GM12878 (cell line): ENCODE measurements around the gene SCNN1A. TPM values are rescaled to one million over a fixed set of nuclear protein-coding genes. Genes with fewer than 3 reads are reported as not detected.

ENCODE experiments used
- ATAC-seq: fragments of 200-7000 bp; cut with Tn5 transposase; 3 replicates; pipeline ENCODE4 v1.9.1; 2020; ENCODE audit warnings: mild to moderate bottlenecking, moderate library complexity
- BruUV-seq: library from RNA; stranded (reverse); fragments of 400-500 nt; replicated peaks from 2 replicates; lab custom pipeline; 2021; lab: Mats Ljungman, UMichigan
- CTCF ChIA-PET: fragments of 300-600 bp; sonication (Branson Sonifier 250); formaldehyde crosslinking; extraction: SDS; loops from one replicate; lab custom pipeline; 2021; ENCODE audit warnings: inconsistent platforms; lab: Yijun Ruan, JAX
- POLR2A ChIA-PET: fragments of 350-600 bp; formaldehyde crosslinking; extraction: SDS; loops from one replicate; lab custom pipeline; 2021; ENCODE audit warnings: inconsistent platforms; lab: Charles Lee
- RAD21 ChIA-PET: fragments of 300-600 bp; sonication (Branson Sonifier 250); formaldehyde crosslinking; loops from one replicate; lab custom pipeline; 2023; ENCODE audit warnings: antibody characterized with exemption; ENCODE audit not compliant: unreplicated experiment; lab: Charles Lee
- SMC1A ChIA-PET: fragments of 300-600 bp; sonication (Branson Sonifier 250); formaldehyde crosslinking; loops from one replicate; lab custom pipeline; 2023; ENCODE audit not compliant: unreplicated experiment, uncharacterized antibody; lab: Charles Lee
- DNase-seq: peaks from one replicate; pipeline ENCODE4 v3.0.0-alpha.2; 2011; ENCODE audit warnings: low read depth, low spot score
- FAIRE-seq: peaks from 3 replicates; lab custom pipeline; 2011; peaks lifted over from hg19 to GRCh38; lab: Jason Lieb, UNC
- H2AFZ ChIP-seq: 2 replicates; pipeline ENCODE4 v1.6.0; 2011; ENCODE audit warnings: low read depth, low read length, control low read depth; ENCODE audit not compliant: control insufficient read depth
- H3K27ac ChIP-seq: 2 replicates; pipeline ENCODE4 v1.5.1; 2011; ENCODE audit warnings: control low read depth; ENCODE audit not compliant: control insufficient read depth, insufficient read depth
- H3K27me3 ChIP-seq, 2 experiments: replicated peaks in 1 of 2; 2 replicates each; pipeline versions ENCODE4 v1.6.0 to v1.6.1; 2011; ENCODE audit warnings: low read length in 1 of 2; ENCODE audit not compliant: control insufficient read depth in 2 of 2, insufficient read depth in 2 of 2
- H3K36me3 ChIP-seq, 2 experiments: 2 replicates each; pipeline ENCODE4 v1.5.1; 2011; ENCODE audit warnings: low read length in 1 of 2; ENCODE audit not compliant: control insufficient read depth in 2 of 2, insufficient read depth in 2 of 2
- H3K4me1 ChIP-seq: 2 replicates; pipeline ENCODE4 v1.6.1; 2011; ENCODE audit warnings: mild to moderate bottlenecking, low read length, moderate library complexity, mixed read lengths; ENCODE audit not compliant: control insufficient read depth, insufficient read depth
- H3K4me2 ChIP-seq: 2 replicates; pipeline ENCODE4 v1.6.0; 2011; ENCODE audit warnings: control low read depth; ENCODE audit not compliant: control insufficient read depth, insufficient read depth
- H3K4me3 ChIP-seq: fragments of 200-600 bp; sonication (generic); 2 replicates; pipeline ENCODE4 v1.5.1; 2016
- H3K79me2 ChIP-seq: 2 replicates; pipeline ENCODE4 v1.6.0; 2011; ENCODE audit warnings: low read length; ENCODE audit not compliant: control insufficient read depth, insufficient read depth
- H3K9ac ChIP-seq: 2 replicates; pipeline ENCODE4 v1.8.0; 2011; ENCODE audit warnings: low read length, control low read depth, mixed read lengths; ENCODE audit not compliant: control insufficient read depth, insufficient read depth
- H3K9me3 ChIP-seq: replicated peaks from 3 replicates; pipeline ENCODE4 v1.5.1; 2011; ENCODE audit warnings: mild to moderate bottlenecking, low read length; ENCODE audit not compliant: control insufficient read depth, insufficient read depth
- H4K20me1 ChIP-seq: 2 replicates; pipeline ENCODE4 v1.6.0; 2011; ENCODE audit not compliant: control insufficient read depth, insufficient read depth
- HDGF ChIP-seq: fragments of 450-650 bp; IDR thresholded peaks from 2 replicates; pipeline ENCODE4 v1.6.1; 2016; ENCODE audit warnings: antibody characterized with exemption
- IKZF2 ChIP-seq, 2 experiments: fragments of 450-650 bp; IDR thresholded peaks; 2 replicates each; pipeline ENCODE4 v1.6.1; 2017; ENCODE audit warnings: mild to moderate bottlenecking in 2 of 2, moderate library complexity in 2 of 2
- NBN ChIP-seq: fragments of 450-650 bp; IDR thresholded peaks from 2 replicates; pipeline ENCODE4 v1.6.1; 2016
- RCOR1 ChIP-seq: conservative IDR thresholded peaks from 2 replicates; pipeline ENCODE4 v1.6.1; 2012; ENCODE audit warnings: low read depth, low read length, improper control_type of control experiment
- SRF ChIP-seq, 2 experiments: IDR thresholded peaks; 2 replicates each; pipeline ENCODE4 v1.6.1; 2011; ENCODE audit warnings: low read depth in 2 of 2, low read length in 2 of 2, mild to moderate bottlenecking in 1 of 2, moderate library complexity in 1 of 2
- TCF12 ChIP-seq: IDR thresholded peaks from 2 replicates; pipeline ENCODE4 v1.6.1; 2011; ENCODE audit warnings: low read depth, mild to moderate bottlenecking, low read length
- ZNF217 ChIP-seq: fragments of 450-650 bp; IDR thresholded peaks from 2 replicates; pipeline ENCODE4 v1.6.1; 2017; ENCODE audit warnings: antibody characterized with exemption, mild to moderate bottlenecking
- ZSCAN29 ChIP-seq: fragments of 450-650 bp; IDR thresholded peaks from 2 replicates; pipeline ENCODE4 v1.6.1; 2017; ENCODE audit warnings: mild to moderate bottlenecking, moderate library complexity
- WGBS: methylation state at CpG from one replicate; pipeline ENCODE4 v1.1.6; 2016; ENCODE audit warnings: low lambda C conversion rate; ENCODE audit not compliant: insufficient replicate concordance, insufficient coverage; ENCODE audit errors: missing lambda C conversion rate; 5-methylcytosine and 5-hydroxymethylcytosine counted together
- in situ Hi-C: fragments of 300-500 bp; cut with MboI; formaldehyde crosslinking; loops from 9 replicates; pipeline ENCODE4 v1.14.3; 2018; ENCODE audit warnings: mixed read lengths
- intact Hi-C: fragments of 100-400 bp; cut with micrococcal nuclease; formaldehyde crosslinking; loops from one replicate; pipeline ENCODE4 v1.14.2; 2022; ENCODE audit not compliant: unreplicated experiment
- polyA plus RNA-seq, 11 experiments: library from polyadenylated mRNA; depleted of rRNA in 4 of 11; unstranded in 6 of 11; stranded (reverse) in 5 of 11; fragments of >200 nt; fragmentation: Nextera tagmentation in 4 of 11; fragmentation: Illumina TruSeq in 1 of 11; extraction: Ambion mirVana in 4 of 11; extraction: Trizol in 1 of 11; gene quantifications; 1 replicate in 1 of 11; 2 replicates in 10 of 11; pipeline versions ENCODE4 v1.2.1 to v1.2.3, GENCODE V29; 2011 to 2016; ENCODE audit warnings: inconsistent platforms in 2 of 11, missing spikeins in 2 of 11, low read depth in 1 of 11
- total RNA-seq, 4 experiments: library from RNA; depleted of rRNA in 3 of 4; stranded (reverse); fragments of >200 nt in 3 of 4; fragmentation: Illumina TruSeq in 1 of 4; extraction: Trizol in 1 of 4; gene quantifications; 2 replicates each; pipeline versions ENCODE4 v1.2.1 to v1.2.3, GENCODE V29; 2013 to 2021
- TF ChIP-seq, protein P1 (sequence below): fragments of 450-650 bp; IDR thresholded peaks from 2 replicates; pipeline ENCODE4 v1.6.1; 2016; ENCODE audit warnings: mild to moderate bottlenecking, moderate library complexity, borderline replicate concordance
- TF ChIP-seq, protein P2 (sequence below): fragments of 150-350 bp; IDR thresholded peaks from 2 replicates; pipeline ENCODE4 v1.6.1; 2016; ENCODE audit warnings: low read depth, low read length
- TF ChIP-seq, protein P3 (sequence below): fragments of 450-650 bp; IDR thresholded peaks from 2 replicates; pipeline ENCODE4 v1.6.1; 2016; ENCODE audit warnings: mild to moderate bottlenecking
- TF ChIP-seq, protein P4 (sequence below): fragments of 450-650 bp; IDR thresholded peaks from 2 replicates; pipeline ENCODE4 v1.6.1; 2017; ENCODE audit warnings: low read depth, mild to moderate bottlenecking, moderate library complexity

SCNN1A gene
- total and polyA plus RNA-seq, 10 of the 15 experiments (the other 5 are each of a cell fraction or from before 2014, with no cell fraction given), result 0.14 to 0.69 TPM; not detected in 8

DNA sequence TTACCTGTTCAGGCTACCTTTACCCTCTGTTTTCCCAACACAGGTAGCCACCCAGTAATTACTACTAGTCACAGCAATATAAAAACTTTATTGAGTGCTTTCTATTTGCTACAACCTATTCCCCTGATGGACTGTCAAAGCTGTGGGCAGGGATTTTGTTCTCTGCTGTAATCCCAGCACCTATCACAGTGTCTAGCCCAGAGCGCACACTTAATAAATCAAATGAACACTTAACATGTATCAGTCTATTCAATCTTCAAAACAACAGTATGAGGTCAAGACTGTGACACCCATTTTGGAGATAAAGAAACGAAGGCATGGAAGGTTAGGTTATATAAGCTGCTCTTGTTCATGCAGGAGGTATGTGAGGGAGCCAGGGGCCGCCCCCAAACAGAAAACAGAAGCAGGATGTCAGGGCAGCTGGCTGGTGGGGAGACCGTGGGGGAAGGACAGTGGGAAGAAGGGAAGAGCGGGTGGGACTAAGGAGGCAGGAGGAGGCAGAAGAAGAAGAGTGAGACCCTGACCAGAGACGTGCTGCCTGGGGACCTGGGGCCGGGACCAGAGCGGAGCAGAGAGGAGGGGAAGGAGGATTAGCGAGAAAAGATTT, 35.2 kb downstream of the SCNN1A start:
- Histone ChIP-seq H3K27ac (peak overlapping the region; percentile 88), H2AFZ (no peak overlapping the region), H3K4me3 (peak overlapping the region; percentile 97), H3K4me2 (peak overlapping the region; percentile 79), H3K36me3 (no peaks in the 10 kb centered on the region), H3K27me3 (no peaks in the 10 kb centered on the region), H4K20me1 (no peaks in the 10 kb centered on the region), H3K9me3 (no peaks in the 10 kb centered on the region), H3K9ac (peak overlapping the region; percentile 90), H3K79me2 (peaks cover 58% of the 10 kb centered on the region), H3K4me1 (peaks cover 44% of the 10 kb centered on the region)
- ATAC-seq (0 out of 3 replicates have a peak, but pooled peaks have one; percentile 3), FAIRE-seq (no peak), DNase-seq (no peak)
- no TSS peak for BruUV-seq
- RAD21 ChIA-PET, result interaction anchor here (1.4 to 3.7 kb wide), 10 partner anchors 10 to 125 kb away, joined by 3 to 21 read pairs (median 10); no protein-coding TSS in a partner anchor
- POLR2A ChIA-PET, result interaction anchor here (0.8 to 2.6 kb wide), 8 partner anchors 10 to 197 kb away, joined by 3 to 14 read pairs (median 6); partner anchors contain the start of genes CD27 and VAMP1
- SMC1A ChIA-PET, result interaction anchor here (0.6 to 4.2 kb wide), 9 partner anchors 10 to 125 kb away, joined by 3 to 19 read pairs (median 4); no protein-coding TSS in a partner anchor
- CTCF ChIA-PET, result interaction anchor here (0.9 to 7.9 kb wide), 11 partner anchors 13 to 196 kb away, joined by 3 to 53 read pairs (median 8); no protein-coding TSS in a partner anchor
- intact Hi-C loops, result no loop called here
- 16% methylated on average over 9 of the region's 9 CpGs for WGBS
- peak; percentile 22; the same call in 1 of the 2 replicates for TF ChIP-seq NBN
- TF ChIP-seq RCOR1, result no peak
- TF ChIP-seq HDGF, result peak; percentile 83
- TF ChIP-seq, protein P1, sequence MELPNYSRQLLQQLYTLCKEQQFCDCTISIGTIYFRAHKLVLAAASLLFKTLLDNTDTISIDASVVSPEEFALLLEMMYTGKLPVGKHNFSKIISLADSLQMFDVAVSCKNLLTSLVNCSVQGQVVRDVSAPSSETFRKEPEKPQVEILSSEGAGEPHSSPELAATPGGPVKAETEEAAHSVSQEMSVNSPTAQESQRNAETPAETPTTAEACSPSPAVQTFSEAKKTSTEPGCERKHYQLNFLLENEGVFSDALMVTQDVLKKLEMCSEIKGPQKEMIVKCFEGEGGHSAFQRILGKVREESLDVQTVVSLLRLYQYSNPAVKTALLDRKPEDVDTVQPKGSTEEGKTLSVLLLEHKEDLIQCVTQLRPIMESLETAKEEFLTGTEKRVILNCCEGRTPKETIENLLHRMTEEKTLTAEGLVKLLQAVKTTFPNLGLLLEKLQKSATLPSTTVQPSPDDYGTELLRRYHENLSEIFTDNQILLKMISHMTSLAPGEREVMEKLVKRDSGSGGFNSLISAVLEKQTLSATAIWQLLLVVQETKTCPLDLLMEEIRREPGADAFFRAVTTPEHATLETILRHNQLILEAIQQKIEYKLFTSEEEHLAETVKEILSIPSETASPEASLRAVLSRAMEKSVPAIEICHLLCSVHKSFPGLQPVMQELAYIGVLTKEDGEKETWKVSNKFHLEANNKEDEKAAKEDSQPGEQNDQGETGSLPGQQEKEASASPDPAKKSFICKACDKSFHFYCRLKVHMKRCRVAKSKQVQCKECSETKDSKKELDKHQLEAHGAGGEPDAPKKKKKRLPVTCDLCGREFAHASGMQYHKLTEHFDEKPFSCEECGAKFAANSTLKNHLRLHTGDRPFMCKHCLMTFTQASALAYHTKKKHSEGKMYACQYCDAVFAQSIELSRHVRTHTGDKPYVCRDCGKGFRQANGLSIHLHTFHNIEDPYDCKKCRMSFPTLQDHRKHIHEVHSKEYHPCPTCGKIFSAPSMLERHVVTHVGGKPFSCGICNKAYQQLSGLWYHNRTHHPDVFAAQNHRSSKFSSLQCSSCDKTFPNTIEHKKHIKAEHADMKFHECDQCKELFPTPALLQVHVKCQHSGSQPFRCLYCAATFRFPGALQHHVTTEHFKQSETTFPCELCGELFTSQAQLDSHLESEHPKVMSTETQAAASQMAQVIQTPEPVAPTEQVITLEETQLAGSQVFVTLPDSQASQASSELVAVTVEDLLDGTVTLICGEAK, result peak; percentile 93
- no peak for TF ChIP-seq ZSCAN29
- TF ChIP-seq, protein P2, sequence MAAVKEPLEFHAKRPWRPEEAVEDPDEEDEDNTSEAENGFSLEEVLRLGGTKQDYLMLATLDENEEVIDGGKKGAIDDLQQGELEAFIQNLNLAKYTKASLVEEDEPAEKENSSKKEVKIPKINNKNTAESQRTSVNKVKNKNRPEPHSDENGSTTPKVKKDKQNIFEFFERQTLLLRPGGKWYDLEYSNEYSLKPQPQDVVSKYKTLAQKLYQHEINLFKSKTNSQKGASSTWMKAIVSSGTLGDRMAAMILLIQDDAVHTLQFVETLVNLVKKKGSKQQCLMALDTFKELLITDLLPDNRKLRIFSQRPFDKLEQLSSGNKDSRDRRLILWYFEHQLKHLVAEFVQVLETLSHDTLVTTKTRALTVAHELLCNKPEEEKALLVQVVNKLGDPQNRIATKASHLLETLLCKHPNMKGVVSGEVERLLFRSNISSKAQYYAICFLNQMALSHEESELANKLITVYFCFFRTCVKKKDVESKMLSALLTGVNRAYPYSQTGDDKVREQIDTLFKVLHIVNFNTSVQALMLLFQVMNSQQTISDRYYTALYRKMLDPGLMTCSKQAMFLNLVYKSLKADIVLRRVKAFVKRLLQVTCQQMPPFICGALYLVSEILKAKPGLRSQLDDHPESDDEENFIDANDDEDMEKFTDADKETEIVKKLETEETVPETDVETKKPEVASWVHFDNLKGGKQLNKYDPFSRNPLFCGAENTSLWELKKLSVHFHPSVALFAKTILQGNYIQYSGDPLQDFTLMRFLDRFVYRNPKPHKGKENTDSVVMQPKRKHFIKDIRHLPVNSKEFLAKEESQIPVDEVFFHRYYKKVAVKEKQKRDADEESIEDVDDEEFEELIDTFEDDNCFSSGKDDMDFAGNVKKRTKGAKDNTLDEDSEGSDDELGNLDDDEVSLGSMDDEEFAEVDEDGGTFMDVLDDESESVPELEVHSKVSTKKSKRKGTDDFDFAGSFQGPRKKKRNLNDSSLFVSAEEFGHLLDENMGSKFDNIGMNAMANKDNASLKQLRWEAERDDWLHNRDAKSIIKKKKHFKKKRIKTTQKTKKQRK, result no peak
- no peak for TF ChIP-seq ZNF217
- no peak for TF ChIP-seq SRF (IDR thresholded peaks at IDR 0.05; ENCODE audit: low read depth in 2 of 2, low read length in 2 of 2)
- TF ChIP-seq, protein P3, sequence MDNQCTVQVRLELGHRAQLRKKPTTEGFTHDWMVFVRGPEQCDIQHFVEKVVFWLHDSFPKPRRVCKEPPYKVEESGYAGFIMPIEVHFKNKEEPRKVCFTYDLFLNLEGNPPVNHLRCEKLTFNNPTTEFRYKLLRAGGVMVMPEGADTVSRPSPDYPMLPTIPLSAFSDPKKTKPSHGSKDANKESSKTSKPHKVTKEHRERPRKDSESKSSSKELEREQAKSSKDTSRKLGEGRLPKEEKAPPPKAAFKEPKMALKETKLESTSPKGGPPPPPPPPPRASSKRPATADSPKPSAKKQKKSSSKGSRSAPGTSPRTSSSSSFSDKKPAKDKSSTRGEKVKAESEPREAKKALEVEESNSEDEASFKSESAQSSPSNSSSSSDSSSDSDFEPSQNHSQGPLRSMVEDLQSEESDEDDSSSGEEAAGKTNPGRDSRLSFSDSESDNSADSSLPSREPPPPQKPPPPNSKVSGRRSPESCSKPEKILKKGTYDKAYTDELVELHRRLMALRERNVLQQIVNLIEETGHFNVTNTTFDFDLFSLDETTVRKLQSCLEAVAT, result 0 out of 2 replicates have a peak, but pooled peaks have one; percentile 30
- TF ChIP-seq, protein P4, sequence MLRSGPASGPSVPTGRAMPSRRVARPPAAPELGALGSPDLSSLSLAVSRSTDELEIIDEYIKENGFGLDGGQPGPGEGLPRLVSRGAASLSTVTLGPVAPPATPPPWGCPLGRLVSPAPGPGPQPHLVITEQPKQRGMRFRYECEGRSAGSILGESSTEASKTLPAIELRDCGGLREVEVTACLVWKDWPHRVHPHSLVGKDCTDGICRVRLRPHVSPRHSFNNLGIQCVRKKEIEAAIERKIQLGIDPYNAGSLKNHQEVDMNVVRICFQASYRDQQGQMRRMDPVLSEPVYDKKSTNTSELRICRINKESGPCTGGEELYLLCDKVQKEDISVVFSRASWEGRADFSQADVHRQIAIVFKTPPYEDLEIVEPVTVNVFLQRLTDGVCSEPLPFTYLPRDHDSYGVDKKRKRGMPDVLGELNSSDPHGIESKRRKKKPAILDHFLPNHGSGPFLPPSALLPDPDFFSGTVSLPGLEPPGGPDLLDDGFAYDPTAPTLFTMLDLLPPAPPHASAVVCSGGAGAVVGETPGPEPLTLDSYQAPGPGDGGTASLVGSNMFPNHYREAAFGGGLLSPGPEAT, result 0 out of 2 replicates have a peak, but pooled peaks have one; percentile 30
- 0 out of 2 replicates have a peak, but pooled peaks have one; percentile 20 for TF ChIP-seq TCF12
- peak; percentile 56 to 58; a peak in 2 of 4 replicates for TF ChIP-seq IKZF2 (IDR thresholded peaks at IDR 0.05)
- in situ Hi-C loops, result no loop called here
